Keratinocyte (primary cell): ENCODE data around the gene LDLRAD4.

Experiments used
- EZH2 ChIP-seq: IDR thresholded peaks from one replicate; pipeline ENCODE4 v1.6.1; 2012; ENCODE audit warnings: inconsistent platforms, mild to moderate bottlenecking, low read length, moderate library complexity
- TF ChIP-seq, protein P1 (sequence below), 3 experiments: IDR thresholded peaks in 1 of 3; conservative IDR thresholded peaks in 1 of 3; optimal IDR thresholded peaks in 1 of 3; 2 replicates in 2 of 3; 3 replicates in 1 of 3; pipeline versions ENCODE3 to v1.5.1; 2011; ENCODE audit warnings: low read length in 3 of 3, mild to moderate bottlenecking in 3 of 3, moderate library complexity in 2 of 3, control low read depth in 1 of 3, inconsistent platforms in 1 of 3; ENCODE audit not compliant: insufficient read depth in 2 of 3; ENCODE audit errors: extremely low read depth in 1 of 3

DNA sequence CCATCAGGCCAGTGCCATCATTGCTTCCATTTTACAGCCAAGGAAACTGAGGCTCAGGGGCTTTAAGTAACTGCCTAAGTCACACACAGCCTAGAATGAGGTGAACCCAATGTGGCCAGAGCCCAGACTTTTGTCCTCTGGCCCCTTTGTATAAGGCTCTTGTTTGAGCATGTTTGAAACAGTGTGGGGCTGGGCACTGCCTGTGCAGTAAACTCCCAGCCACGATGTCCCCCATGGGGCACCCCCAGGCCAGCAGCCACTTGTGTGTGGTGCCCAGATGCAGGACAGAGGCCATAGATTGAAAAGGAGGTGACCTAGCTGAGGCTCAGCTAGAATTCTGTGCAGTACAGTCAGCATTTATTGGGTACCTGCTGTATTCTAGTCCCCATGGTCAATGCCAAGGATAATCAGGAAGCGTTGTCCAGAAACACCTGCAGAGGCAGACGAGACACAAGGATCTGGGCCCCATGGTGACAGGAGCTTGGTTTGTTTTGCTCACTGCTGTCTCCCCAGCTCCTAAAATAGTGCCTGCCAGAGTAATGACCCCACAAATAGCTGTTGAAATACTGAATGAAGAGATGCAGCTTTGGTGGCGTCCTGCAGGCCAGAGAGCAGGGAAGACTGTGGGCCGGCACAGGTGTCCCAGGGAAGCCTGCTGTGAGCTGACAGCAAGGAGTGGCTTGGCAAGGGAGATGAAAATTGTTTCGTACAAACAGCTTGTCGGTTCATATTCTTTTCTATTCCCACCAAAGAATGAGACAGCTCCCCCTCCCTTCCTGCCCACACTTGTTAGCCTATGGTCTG is 160.7 kb downstream of the LDLRAD4 start:
- TF ChIP-seq, protein P1, sequence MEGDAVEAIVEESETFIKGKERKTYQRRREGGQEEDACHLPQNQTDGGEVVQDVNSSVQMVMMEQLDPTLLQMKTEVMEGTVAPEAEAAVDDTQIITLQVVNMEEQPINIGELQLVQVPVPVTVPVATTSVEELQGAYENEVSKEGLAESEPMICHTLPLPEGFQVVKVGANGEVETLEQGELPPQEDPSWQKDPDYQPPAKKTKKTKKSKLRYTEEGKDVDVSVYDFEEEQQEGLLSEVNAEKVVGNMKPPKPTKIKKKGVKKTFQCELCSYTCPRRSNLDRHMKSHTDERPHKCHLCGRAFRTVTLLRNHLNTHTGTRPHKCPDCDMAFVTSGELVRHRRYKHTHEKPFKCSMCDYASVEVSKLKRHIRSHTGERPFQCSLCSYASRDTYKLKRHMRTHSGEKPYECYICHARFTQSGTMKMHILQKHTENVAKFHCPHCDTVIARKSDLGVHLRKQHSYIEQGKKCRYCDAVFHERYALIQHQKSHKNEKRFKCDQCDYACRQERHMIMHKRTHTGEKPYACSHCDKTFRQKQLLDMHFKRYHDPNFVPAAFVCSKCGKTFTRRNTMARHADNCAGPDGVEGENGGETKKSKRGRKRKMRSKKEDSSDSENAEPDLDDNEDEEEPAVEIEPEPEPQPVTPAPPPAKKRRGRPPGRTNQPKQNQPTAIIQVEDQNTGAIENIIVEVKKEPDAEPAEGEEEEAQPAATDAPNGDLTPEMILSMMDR (optimal IDR thresholded peaks at IDR 0.05 in 1 of 3, IDR thresholded peaks at IDR 0.05 in 1 of 3, conservative IDR thresholded peaks at IDR 0.05 in 1 of 3; ENCODE audit: extremely low read depth in 1 of 3, insufficient read depth in 2 of 3, low read length in 3 of 3), result no peak
- no peak for TF ChIP-seq EZH2
